Measurements from ENCODE around the gene TSPEAR.

TSPEAR gene

GRCh38 chr21:44751799-44752636, 40.6 kb upstream of the TSPEAR start:
- H3K27ac ChIP-seq (ENCODE audit: low read depth, low read length, severe bottlenecking): no peak overlapping the region
- H3K4me1 ChIP-seq (ENCODE audit: control insufficient read depth, insufficient read depth, low read length, poor library complexity, severe bottlenecking): peaks cover 4% of the 10 kb centered on the region
- 89 to 94% methylated on average over 19 to 28 of the region's 34 CpGs for WGBS, 2 experiments (ENCODE audit: insufficient coverage in 2 of 2)
- H3K36me3 ChIP-seq (ENCODE audit: control insufficient read depth, insufficient read depth, low read length): no peaks in the 10 kb centered on the region
- H3K4me3 ChIP-seq (ENCODE audit: extremely low read depth, insufficient read depth, low read length, poor library complexity, severe bottlenecking): no peak overlapping the region
- no peaks in the 10 kb centered on the region for H3K9me3 ChIP-seq (ENCODE audit: control insufficient read depth, low read length)

- WGBS, 2 experiments (ENCODE audit: insufficient coverage in 2 of 2): 87 to 94% methylated on average over 19 to 24 of the region's 24 CpGs
- H3K4me3 ChIP-seq (ENCODE audit: extremely low read depth, insufficient read depth, low read length, poor library complexity, severe bottlenecking): no peak overlapping the region
Observed at GRCh38 chr21:44751186-44751798, 39.9 kb upstream of the TSPEAR start.

GRCh38 chr21:44750675-44751025, 39.3 kb upstream of the TSPEAR start:
- H3K27ac ChIP-seq (ENCODE audit: low read depth, low read length, severe bottlenecking): no peak overlapping the region
- no peaks in the 10 kb centered on the region for H3K9me3 ChIP-seq (ENCODE audit: control insufficient read depth, low read length)
- no peak overlapping the region for H3K4me3 ChIP-seq (ENCODE audit: extremely low read depth, insufficient read depth, low read length, poor library complexity, severe bottlenecking)
- no peaks in the 10 kb centered on the region for H3K36me3 ChIP-seq (ENCODE audit: control insufficient read depth, insufficient read depth, low read length)
- WGBS, 2 experiments (ENCODE audit: insufficient coverage in 2 of 2): 66 to 72% methylated on average over 6 of the region's 12 CpGs
- peaks cover 4% of the 10 kb centered on the region for H3K4me1 ChIP-seq (ENCODE audit: control insufficient read depth, insufficient read depth, low read length, poor library complexity, severe bottlenecking)

More at GRCh38 chr21:44751186-44751798, 39.9 kb upstream of the TSPEAR start:
- no peaks in the 10 kb centered on the region for H3K36me3 ChIP-seq (ENCODE audit: control insufficient read depth, insufficient read depth, low read length)
- no peaks in the 10 kb centered on the region for H3K9me3 ChIP-seq (ENCODE audit: control insufficient read depth, low read length)
- no peak overlapping the region for H3K27ac ChIP-seq (ENCODE audit: low read depth, low read length, severe bottlenecking)
- peaks cover 4% of the 10 kb centered on the region for H3K4me1 ChIP-seq (ENCODE audit: control insufficient read depth, insufficient read depth, low read length, poor library complexity, severe bottlenecking)

- no peaks in the 10 kb centered on the region for H3K36me3 ChIP-seq (ENCODE audit: control insufficient read depth, insufficient read depth, low read length)
- no peak overlapping the region for H3K4me3 ChIP-seq (ENCODE audit: extremely low read depth, insufficient read depth, low read length, poor library complexity, severe bottlenecking)
- 88 to 93% methylated on average over 29 to 40 of the region's 47 CpGs for WGBS, 2 experiments (ENCODE audit: insufficient coverage in 2 of 2)
- no peak overlapping the region for H3K27ac ChIP-seq (ENCODE audit: low read depth, low read length, severe bottlenecking)
- H3K4me1 ChIP-seq (ENCODE audit: control insufficient read depth, insufficient read depth, low read length, poor library complexity, severe bottlenecking): peaks cover 4% of the 10 kb centered on the region
- H3K9me3 ChIP-seq (ENCODE audit: control insufficient read depth, low read length): no peaks in the 10 kb centered on the region
Observed at GRCh38 chr21:44749759-44750674, 38.6 kb upstream of the TSPEAR start.

GRCh38 chr21:44749116-44749758, 37.9 kb upstream of the TSPEAR start:
- H3K9me3 ChIP-seq (ENCODE audit: control insufficient read depth, low read length): peaks cover 7% of the 10 kb centered on the region
- no peak overlapping the region for H3K27ac ChIP-seq (ENCODE audit: low read depth, low read length, severe bottlenecking)
- WGBS, 2 experiments (ENCODE audit: insufficient coverage in 2 of 2): 63 to 65% methylated on average over 26 of the region's 26 CpGs
- H3K4me1 ChIP-seq (ENCODE audit: control insufficient read depth, insufficient read depth, low read length, poor library complexity, severe bottlenecking): peaks cover 4% of the 10 kb centered on the region
- no peak overlapping the region for H3K4me3 ChIP-seq (ENCODE audit: extremely low read depth, insufficient read depth, low read length, poor library complexity, severe bottlenecking)
- no peaks in the 10 kb centered on the region for H3K36me3 ChIP-seq (ENCODE audit: control insufficient read depth, insufficient read depth, low read length)

- no peak overlapping the region for H3K27ac ChIP-seq (ENCODE audit: low read depth, low read length, severe bottlenecking)
- peaks cover 4% of the 10 kb centered on the region for H3K4me1 ChIP-seq (ENCODE audit: control insufficient read depth, insufficient read depth, low read length, poor library complexity, severe bottlenecking)
- H3K36me3 ChIP-seq (ENCODE audit: control insufficient read depth, insufficient read depth, low read length): no peaks in the 10 kb centered on the region
- H3K4me3 ChIP-seq (ENCODE audit: extremely low read depth, insufficient read depth, low read length, poor library complexity, severe bottlenecking): no peak overlapping the region
- H3K9me3 ChIP-seq (ENCODE audit: control insufficient read depth, low read length): peaks cover 13% of the 10 kb centered on the region
- WGBS, 2 experiments (ENCODE audit: insufficient coverage in 2 of 2): 25 to 30% methylated on average over 14 to 15 of the region's 16 CpGs
Observed at GRCh38 chr21:44748621-44749020, 37.2 kb upstream of the TSPEAR start.

- Histone ChIP-seq H3K36me3 (ENCODE audit: control insufficient read depth, insufficient read depth, low read length) (no peaks in the 10 kb centered on the region), H3K9me3 (ENCODE audit: control insufficient read depth, low read length) (peaks cover 24% of the 10 kb centered on the region), H3K4me1 (ENCODE audit: control insufficient read depth, insufficient read depth, low read length, poor library complexity, severe bottlenecking) (no peaks in the 10 kb centered on the region), H3K4me3 (ENCODE audit: extremely low read depth, insufficient read depth, low read length, poor library complexity, severe bottlenecking) (no peak overlapping the region), H3K27ac (ENCODE audit: low read depth, low read length, severe bottlenecking) (no peak overlapping the region)
- WGBS, 2 experiments (ENCODE audit: insufficient coverage in 2 of 2): 100% methylated on average over 1 of the region's 1 CpG; no CpG with 5 or more reads in 1 of the 2 experiments
Observed at GRCh38 chr21:44742418-44743153, 31.2 kb upstream of the TSPEAR start.

GRCh38 chr21:44741921-44742320, 30.5 kb upstream of the TSPEAR start:
- Histone ChIP-seq H3K36me3 (ENCODE audit: control insufficient read depth, insufficient read depth, low read length) (no peaks in the 10 kb centered on the region), H3K9me3 (ENCODE audit: control insufficient read depth, low read length) (peaks cover 24% of the 10 kb centered on the region), H3K4me3 (ENCODE audit: extremely low read depth, insufficient read depth, low read length, poor library complexity, severe bottlenecking) (no peak overlapping the region), H3K27ac (ENCODE audit: low read depth, low read length, severe bottlenecking) (no peak overlapping the region), H3K4me1 (ENCODE audit: control insufficient read depth, insufficient read depth, low read length, poor library complexity, severe bottlenecking) (no peaks in the 10 kb centered on the region)
- WGBS, 2 experiments (ENCODE audit: insufficient coverage in 2 of 2): 100% methylated on average over 1 to 2 of the region's 3 CpGs

GRCh38 chr21:44740742-44741141, 29.4 kb upstream of the TSPEAR start:
- Histone ChIP-seq H3K9me3 (ENCODE audit: control insufficient read depth, low read length) (peaks cover 24% of the 10 kb centered on the region), H3K4me1 (ENCODE audit: control insufficient read depth, insufficient read depth, low read length, poor library complexity, severe bottlenecking) (no peaks in the 10 kb centered on the region), H3K4me3 (ENCODE audit: extremely low read depth, insufficient read depth, low read length, poor library complexity, severe bottlenecking) (no peak overlapping the region), H3K27ac (ENCODE audit: low read depth, low read length, severe bottlenecking) (no peak overlapping the region), H3K36me3 (ENCODE audit: control insufficient read depth, insufficient read depth, low read length) (no peaks in the 10 kb centered on the region)
- WGBS, 2 experiments (ENCODE audit: insufficient coverage in 2 of 2): 50 to 81% methylated on average over 6 to 7 of the region's 7 CpGs

- no peak overlapping the region for H3K27ac ChIP-seq (ENCODE audit: low read depth, low read length, severe bottlenecking)
- WGBS, 2 experiments (ENCODE audit: insufficient coverage in 2 of 2): no CpG with 5 or more reads among the region's 1 CpG
- H3K36me3 ChIP-seq (ENCODE audit: control insufficient read depth, insufficient read depth, low read length): no peaks in the 10 kb centered on the region
- peaks cover 18% of the 10 kb centered on the region for H3K9me3 ChIP-seq (ENCODE audit: control insufficient read depth, low read length)
- H3K4me3 ChIP-seq (ENCODE audit: extremely low read depth, insufficient read depth, low read length, poor library complexity, severe bottlenecking): no peak overlapping the region
- H3K4me1 ChIP-seq (ENCODE audit: control insufficient read depth, insufficient read depth, low read length, poor library complexity, severe bottlenecking): no peaks in the 10 kb centered on the region
Observed at GRCh38 chr21:44739316-44739715, 27.9 kb upstream of the TSPEAR start.

All from mesodermal cell (in vitro differentiated cells).